ENCODE data around the gene SCGB1A1.
A peak's percentile ranks its signal among the peaks of the same experiment; 100 is the strongest.
"Not testable (repeated sequence)": the region's sequence is repeated elsewhere in the genome, so short reads cannot be mapped to it uniquely, and the experiment has no call there.

SCGB1A1 gene

DNA sequence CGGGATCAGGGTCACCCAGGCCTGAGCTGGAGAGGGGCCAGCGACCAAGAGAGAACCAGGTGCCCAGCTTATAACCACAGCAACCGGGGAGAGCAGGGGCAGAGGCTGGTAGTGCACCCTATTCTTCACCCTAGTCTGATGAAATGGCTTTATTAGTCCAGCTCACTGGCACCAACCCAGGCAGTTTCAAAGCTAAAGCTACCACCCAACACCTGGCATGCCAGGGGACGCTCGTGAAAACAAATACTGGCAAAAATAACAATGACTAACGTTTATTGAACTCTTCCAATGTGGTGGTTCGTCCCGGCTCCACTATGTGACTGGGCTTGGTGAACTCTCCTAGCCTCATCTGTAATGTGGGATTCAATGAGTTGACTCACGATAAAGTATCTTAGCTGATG, 30.6 kb downstream of the SCGB1A1 start:
- no peak for DNase-seq (ENCODE audit: low spot score)

DNA sequence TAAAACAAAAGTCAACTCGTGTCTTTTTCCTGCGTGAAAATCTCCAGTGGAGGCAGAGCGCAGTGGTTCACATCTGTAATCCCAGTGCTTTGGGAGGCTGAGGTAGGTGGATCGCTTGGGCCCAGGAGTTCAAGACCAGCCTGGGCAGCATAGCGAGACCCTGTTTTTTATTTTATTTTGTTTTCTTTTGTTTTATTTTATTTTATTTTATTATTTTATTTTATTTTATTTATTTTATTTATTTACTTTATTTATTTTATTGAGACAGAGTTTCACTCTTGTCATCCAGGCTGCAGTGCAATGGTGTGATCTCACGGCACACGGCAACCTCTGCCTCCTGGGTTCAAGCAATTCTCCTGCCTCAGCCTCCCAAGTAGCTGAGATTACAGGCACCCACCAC, 31.1 kb downstream of the SCGB1A1 start:
- not testable (repeated sequence) for DNase-seq (ENCODE audit: low spot score)

DNA sequence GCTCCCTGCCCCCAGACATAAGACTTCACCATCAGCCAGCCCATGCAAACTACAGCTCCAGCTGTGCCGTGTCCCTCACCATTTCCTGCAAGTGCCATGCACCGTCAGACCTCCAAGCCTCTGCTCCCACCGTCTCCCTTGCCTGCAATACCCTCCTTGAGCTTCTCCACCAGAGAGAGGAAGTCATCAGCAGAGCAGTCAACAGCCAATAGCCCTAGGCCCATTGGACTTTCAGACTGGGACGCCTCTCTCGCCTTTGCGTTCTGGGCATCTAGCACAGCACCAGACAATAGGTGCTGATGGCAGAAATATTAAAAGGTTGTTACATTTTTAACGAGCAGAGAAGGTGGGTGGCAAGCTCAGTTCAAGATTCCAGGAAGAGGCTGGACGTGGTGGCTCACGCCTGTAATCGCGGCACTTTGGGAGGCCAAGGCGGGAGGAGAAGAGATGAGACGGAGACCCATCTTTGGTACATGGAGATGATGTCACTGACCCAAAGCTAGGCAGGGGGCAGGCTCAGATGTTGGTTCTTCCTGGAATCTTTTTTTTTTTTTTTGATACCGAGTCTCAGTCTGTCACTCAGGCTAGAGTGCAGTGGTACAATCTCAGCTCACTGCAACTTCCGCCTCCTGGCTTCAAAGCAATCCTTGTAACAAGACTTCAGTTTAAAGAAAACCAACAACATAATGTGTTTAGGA, 31.9 kb downstream of the SCGB1A1 start:
- DNase-seq (ENCODE audit: low spot score): no peak

GRCh38 chr11:62451241-62451621, 32.4 kb downstream of the SCGB1A1 start:
- peak; percentile 92 for DNase-seq (ENCODE audit: low spot score)

DNA sequence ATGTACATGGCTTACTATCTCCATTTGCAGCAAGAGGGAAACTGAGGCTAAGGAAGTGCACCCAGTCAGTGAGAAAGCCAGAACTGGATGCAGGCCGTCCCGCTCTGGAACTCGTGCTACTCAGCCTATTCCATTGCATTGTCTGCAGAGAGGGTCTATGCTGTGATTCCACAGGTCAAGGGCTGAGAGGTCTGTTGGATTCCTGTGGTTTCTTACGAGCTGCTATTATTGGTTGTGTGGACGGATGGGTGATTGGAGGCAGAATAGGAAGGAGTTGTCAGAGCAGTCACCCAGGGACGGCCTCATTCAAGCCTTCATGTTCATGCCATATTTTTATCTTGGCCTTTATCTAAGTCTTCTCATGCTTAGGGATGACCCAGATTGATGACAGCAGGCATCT, 33.4 kb downstream of the SCGB1A1 start:
- DNase-seq (ENCODE audit: low spot score): no peak

DNA sequence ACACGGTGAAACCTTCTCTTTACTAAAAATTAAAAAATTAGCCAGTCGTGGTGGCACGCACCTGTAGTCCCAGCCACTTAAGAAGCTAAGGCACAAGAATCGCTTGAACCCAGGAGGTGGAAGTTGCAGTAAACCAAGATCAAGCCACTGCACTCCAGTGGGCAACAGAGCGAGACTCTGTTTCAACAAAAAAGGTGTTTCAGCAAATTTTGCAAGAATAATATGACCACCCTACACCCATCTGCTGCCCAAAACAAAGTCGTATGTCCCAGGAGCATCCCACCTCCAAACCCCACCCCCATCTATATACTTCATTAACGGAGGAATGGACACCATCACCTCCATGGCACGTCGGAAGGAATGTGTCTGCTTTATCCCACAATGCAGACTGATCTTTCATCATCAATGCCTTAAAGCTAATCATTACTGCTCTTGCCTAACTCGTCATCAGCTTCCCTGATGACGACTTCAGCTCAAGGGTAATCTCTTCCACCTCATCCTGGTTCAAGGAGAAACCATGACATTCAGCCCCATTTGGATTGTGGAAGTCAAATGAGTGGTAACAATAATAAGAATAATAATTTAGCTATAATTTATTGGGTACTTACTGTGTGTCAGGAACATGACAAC, 34.1 kb downstream of the SCGB1A1 start:
- DNase-seq (ENCODE audit: low spot score): no peak

DNA sequence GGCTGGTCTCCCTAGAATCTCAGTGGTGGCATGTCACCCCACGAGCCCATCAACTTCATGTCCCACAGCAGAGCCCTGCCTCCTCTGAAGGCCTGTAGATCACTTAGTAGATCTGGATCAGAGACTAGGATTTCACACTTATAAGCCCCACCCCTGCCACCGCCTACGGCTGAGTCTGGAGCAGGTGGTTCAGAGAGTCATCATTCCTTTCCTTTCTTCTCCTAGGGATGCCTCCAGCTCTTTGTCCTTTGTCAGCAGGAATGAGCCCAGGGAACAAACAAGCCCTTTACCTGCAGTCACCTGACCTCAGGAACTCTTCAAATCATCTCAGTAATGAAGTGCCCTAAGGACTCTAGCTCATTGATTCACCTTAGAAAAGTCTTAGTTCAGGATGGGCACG, 37.8 kb downstream of the SCGB1A1 start:
- DNase-seq (ENCODE audit: low spot score): no peak

- no peak for DNase-seq (ENCODE audit: low spot score)
Observed at GRCh38 chr11:62457478-62457877, 38.6 kb downstream of the SCGB1A1 start.

DNA sequence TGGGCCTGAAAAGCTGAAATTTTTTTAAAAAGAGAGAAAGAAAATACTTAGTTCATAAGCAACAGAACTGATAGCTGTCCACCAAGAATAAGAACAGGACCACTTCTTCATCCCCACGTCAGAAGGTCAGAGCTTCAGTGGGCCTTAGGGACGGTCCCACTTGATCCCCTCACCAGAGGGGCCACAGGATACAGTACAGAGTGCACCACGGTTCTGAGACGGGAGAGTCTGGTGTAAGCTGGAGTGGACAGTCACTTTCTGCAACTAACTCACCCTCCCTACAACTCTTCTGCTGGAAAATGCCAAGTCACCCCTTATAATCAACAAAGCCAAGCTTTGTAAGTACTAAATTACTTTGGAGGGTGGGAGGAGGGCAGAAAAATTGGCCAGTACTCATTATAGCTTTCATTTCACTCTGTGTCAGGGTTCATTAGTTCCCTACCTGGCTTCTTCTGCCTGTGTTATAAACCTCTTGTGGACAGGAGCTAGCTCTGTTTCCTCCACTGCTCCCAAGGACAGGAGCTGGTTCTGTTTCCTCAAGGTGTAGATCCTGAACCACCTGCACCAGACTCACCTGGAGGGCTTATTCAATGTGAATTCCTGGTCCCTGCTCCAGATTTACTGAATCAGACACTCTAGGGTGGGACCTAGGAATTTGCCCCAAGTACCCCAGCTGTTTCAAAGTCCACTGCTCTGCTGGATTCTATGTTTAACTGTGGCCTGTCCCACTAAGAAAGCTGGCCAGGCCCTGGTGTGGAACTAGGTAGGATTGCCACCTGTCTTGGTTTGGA, 39.6 kb downstream of the SCGB1A1 start:
- no peak for DNase-seq (ENCODE audit: low spot score)

DNA sequence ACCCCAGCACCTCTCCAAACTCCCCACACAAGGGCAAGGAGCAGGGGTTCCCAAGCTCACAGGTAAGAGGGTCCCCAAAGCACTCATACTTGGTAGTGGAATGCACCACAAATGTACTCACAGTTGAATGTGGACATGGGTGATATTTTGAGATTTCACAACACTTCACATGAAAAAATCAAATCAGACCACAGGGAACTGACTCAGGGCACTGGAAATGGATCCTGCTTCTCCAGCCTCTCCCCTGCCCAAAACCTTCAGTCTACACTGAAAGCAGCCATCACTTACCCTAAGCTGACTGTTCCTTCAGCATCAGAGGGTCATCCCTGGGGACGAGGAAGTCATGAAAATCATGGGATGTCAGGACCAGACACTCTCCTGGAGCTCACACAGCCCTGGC, 40.2 kb downstream of the SCGB1A1 start:
- DNase-seq (ENCODE audit: low spot score): no peak

- DNase-seq (ENCODE audit: low spot score): no peak
Observed at GRCh38 chr11:62461740-62462507, 43.1 kb downstream of the SCGB1A1 start.

DNA sequence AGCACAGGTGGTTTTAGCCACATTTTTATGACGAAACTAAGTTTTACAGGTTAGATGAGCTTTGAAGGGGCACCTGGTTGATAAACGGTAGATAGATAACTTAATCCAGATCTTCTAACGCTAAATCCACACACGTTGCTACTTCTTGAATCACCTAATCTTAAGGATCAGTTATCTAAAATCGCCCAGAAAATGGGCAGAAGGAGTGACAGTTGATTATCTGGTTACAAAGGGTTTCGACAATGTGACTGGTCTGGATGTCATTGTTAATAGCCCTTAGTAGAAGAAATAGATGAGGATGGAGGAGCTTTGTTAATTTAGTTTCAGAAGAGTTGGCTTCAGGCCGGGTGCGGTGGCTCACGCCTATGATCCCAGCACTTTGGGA, 43.7 kb downstream of the SCGB1A1 start:
- no peak for DNase-seq (ENCODE audit: low spot score)

DNA sequence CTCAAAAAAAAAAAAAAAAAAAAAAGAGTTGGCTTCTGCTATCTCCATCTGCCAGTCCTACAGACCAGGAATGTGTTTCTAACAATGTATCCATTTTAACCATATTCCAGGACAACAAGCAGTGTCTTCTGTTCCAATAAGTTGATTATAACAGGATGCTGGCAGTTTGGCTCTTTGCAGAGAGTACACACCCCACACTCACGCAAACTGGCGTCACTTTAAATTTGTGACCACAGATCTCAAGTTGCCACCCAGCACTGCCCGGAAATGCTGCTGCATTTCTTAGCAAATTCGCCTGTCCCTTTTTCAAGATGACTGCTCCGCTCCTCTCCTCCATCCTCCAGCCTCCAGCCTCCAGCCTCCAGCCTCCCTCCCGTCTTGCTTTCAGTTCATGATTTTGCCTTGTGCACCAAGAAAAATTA, 44.3 kb downstream of the SCGB1A1 start:
- DNase-seq (ENCODE audit: low spot score): peak; percentile 68

DNA sequence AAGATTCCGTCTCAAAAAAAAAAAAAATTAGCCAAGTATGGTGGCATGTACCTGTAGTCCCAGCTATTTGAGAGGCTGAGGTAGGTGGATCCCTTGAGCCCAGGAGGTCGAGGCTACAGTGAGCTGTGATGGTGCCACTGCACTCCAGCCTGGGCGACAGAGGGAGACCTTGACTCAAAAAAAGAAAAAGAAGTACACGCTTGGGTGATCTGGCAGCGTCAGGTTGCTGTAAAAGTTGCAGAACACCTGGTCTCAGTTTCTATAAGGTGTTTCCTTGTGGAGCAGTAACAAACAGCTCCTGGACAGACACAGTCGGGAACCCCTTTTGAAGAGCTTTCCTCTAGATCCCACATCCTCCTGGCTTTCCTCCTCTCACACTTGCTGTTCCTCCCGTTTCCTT, 45.8 kb downstream of the SCGB1A1 start:
- no peak for DNase-seq (ENCODE audit: low spot score)

DNA sequence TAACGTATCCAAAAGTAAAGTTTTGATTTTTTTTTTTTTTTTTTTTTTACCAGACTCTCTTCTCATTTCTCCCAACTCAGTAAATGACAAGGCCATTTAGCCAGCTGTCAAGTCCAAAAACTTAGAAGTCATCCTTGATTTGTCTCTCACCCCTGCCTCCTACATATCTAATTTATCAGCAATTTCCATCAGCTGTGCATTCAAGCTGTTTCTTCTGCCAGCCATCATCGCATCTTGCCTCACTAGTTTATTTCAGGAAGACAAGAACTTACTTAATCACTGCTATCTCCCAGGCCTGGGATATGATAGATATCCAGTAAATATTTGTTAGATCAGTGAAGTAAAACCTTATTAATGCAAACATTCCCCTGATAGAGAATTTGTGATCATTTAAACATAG, 47.6 kb downstream of the SCGB1A1 start:
- peak; percentile 29 for DNase-seq (ENCODE audit: low spot score)

- DNase-seq (ENCODE audit: low spot score): no peak
Observed at GRCh38 chr11:62468577-62468976, 49.7 kb downstream of the SCGB1A1 start.

DNA sequence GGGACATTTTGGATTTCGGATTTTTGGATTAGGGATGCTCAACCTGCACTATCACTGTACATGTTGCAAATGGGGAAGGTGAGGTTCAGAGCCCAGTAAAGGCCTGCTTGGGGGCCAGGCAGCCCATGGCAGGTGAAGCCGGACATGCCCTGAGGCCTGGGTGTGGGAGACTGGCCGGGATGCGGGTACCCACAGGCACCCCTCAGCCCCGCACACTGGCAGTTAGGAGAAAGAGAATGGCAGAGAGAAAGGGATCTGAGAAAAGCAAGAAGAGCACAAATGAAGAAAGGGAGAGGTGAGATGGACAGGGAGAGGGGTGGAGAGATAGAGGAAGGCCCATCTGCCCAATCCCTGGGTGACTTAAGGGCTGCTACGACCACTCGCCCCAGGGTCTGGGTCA, 52.8 kb downstream of the SCGB1A1 start:
- DNase-seq (ENCODE audit: low spot score): no peak

DNA sequence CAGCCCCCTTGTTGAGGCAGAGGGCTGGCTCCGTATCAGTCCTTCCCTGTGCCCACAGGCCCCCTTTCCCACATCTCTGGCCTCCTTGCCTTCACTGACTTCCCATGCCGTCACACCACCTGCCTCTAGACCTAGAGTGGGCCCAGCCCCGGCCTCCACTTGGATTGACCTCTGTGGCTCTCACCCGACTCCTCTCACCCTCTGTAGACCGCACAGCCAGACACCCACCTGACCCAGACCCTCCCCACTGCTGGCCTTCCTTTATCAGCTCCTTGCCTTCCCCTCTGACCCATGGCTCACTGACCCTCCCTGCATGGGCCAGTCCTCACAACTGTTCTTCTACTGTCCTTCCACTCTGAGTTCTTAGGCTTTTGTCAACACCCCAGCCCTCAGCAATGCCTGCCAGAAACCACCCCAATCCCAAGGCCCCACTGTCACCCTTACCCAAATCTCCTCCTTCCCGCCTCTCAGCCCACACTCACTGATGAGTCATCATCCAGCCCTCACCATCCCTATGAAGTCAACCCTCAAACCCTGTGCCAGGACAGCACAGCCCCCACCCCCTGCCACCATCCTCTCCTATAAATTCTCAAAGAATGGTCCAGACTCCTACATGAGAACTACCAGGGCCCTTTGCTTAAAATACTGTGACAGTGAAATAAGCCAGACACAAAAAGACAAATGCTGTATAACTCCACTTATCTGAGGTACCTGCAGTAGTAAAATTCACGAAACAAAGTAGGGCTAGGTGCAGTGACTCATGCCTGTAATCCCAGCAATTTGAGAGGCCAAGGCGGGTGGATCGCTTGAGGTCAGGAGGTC, 53.4 kb downstream of the SCGB1A1 start:
- DNase-seq (ENCODE audit: low spot score): peak; percentile 90
